ENCODE measurements around the gene HDGFL2.

The HDGFL2 gene

GRCh38 chr19:4431808-4432674 is 40.1 kb upstream of the HDGFL2 start:
- peak; percentile 68 for FAIRE-seq
- no peak for DNase-seq (ENCODE audit: insufficient read length, low spot score)
- TF ChIP-seq PAX5 (IDR thresholded peaks at IDR 0.05; ENCODE audit: insufficient read depth, low read length, severe bottlenecking) = no peak
- no peak for TF ChIP-seq POLR2AphosphoS5 (IDR thresholded peaks at IDR 0.05; ENCODE audit: low read depth, low read length)
- TF ChIP-seq POU2F2 (IDR thresholded peaks at IDR 0.05; ENCODE audit: low read depth, low read length) = no peak

- DNase-seq (ENCODE audit: insufficient read length, low spot score) (no peak), FAIRE-seq (no peak)
- no peak for TF ChIP-seq POLR2AphosphoS5 (IDR thresholded peaks at IDR 0.05; ENCODE audit: low read depth, low read length)
Observed at GRCh38 chr19:4432918-4433506, 39.1 kb upstream of the HDGFL2 start.

GRCh38 chr19:4434391-4434790 is 37.7 kb upstream of the HDGFL2 start:
- DNase-seq (ENCODE audit: insufficient read length, low spot score) = no peak
- TF ChIP-seq TAF1 (IDR thresholded peaks at IDR 0.05; ENCODE audit: low read depth, low read length) (no peak), POLR2AphosphoS5 (IDR thresholded peaks at IDR 0.05; ENCODE audit: low read depth, low read length) (no peak), SPI1 (IDR thresholded peaks at IDR 0.05; ENCODE audit: low read depth, low read length) (no peak), POLR2A (IDR thresholded peaks at IDR 0.05; ENCODE audit: low read depth, low read length) (no peak), PAX5 (IDR thresholded peaks at IDR 0.05; ENCODE audit: insufficient read depth, low read length, severe bottlenecking) (no peak), POU2F2 (IDR thresholded peaks at IDR 0.05; ENCODE audit: low read depth, low read length) (no peak)
- FAIRE-seq = no peak

GRCh38 chr19:4436231-4436630 is 35.9 kb upstream of the HDGFL2 start:
- TF ChIP-seq POLR2AphosphoS5 (IDR thresholded peaks at IDR 0.05; ENCODE audit: low read depth, low read length) (no peak), PAX5 (IDR thresholded peaks at IDR 0.05; ENCODE audit: insufficient read depth, low read length, severe bottlenecking) (no peak), SPI1 (IDR thresholded peaks at IDR 0.05; ENCODE audit: low read depth, low read length) (no peak)
- DNase-seq (ENCODE audit: insufficient read length, low spot score) (no peak), FAIRE-seq (no peak)

GRCh38 chr19:4437103-4437502 is 35.0 kb upstream of the HDGFL2 start:
- TF ChIP-seq POLR2AphosphoS5 (IDR thresholded peaks at IDR 0.05; ENCODE audit: low read depth, low read length) = peak; percentile 51; the same call in 1 of the 2 replicates
- TF ChIP-seq TAF1 (IDR thresholded peaks at IDR 0.05; ENCODE audit: low read depth, low read length) = no peak
- TF ChIP-seq PAX5 (IDR thresholded peaks at IDR 0.05; ENCODE audit: insufficient read depth, low read length, severe bottlenecking) = no peak
- TF ChIP-seq SPI1 (IDR thresholded peaks at IDR 0.05; ENCODE audit: low read depth, low read length) = no peak
- no peak for TF ChIP-seq POLR2A (IDR thresholded peaks at IDR 0.05; ENCODE audit: low read depth, low read length)
- no peak for FAIRE-seq
- no peak for DNase-seq (ENCODE audit: insufficient read length, low spot score)

GRCh38 chr19:4439243-4439642 is 32.9 kb upstream of the HDGFL2 start:
- DNase-seq (ENCODE audit: insufficient read length, low spot score) = no peak
- TF ChIP-seq POU2F2 (IDR thresholded peaks at IDR 0.05; ENCODE audit: low read depth, low read length) = no peak
- FAIRE-seq = no peak

GRCh38 chr19:4441994-4442818 is 29.9 kb upstream of the HDGFL2 start:
- no peak for DNase-seq (ENCODE audit: insufficient read length, low spot score)
- FAIRE-seq = peak; percentile 74
- no peak; the same call in 1 of the 2 replicates for TF ChIP-seq POLR2A (IDR thresholded peaks at IDR 0.05; ENCODE audit: low read depth, low read length)
- no peak for TF ChIP-seq PAX5 (IDR thresholded peaks at IDR 0.05; ENCODE audit: insufficient read depth, low read length, severe bottlenecking)
- 0 out of 2 replicates have a peak, but pooled peaks have one; percentile 12 for TF ChIP-seq SPI1 (IDR thresholded peaks at IDR 0.05; ENCODE audit: low read depth, low read length)
- no peak for TF ChIP-seq TAF1 (IDR thresholded peaks at IDR 0.05; ENCODE audit: low read depth, low read length)
- TF ChIP-seq POLR2AphosphoS5 (IDR thresholded peaks at IDR 0.05; ENCODE audit: low read depth, low read length) = no peak
- TF ChIP-seq POU2F2 (IDR thresholded peaks at IDR 0.05; ENCODE audit: low read depth, low read length) = no peak

GRCh38 chr19:4442819-4443146 is 29.3 kb upstream of the HDGFL2 start:
- no peak for FAIRE-seq
- no peak for DNase-seq (ENCODE audit: insufficient read length, low spot score)
- TF ChIP-seq TAF1 (IDR thresholded peaks at IDR 0.05; ENCODE audit: low read depth, low read length) (no peak), POU2F2 (IDR thresholded peaks at IDR 0.05; ENCODE audit: low read depth, low read length) (no peak), SPI1 (IDR thresholded peaks at IDR 0.05; ENCODE audit: low read depth, low read length) (no peak), POLR2AphosphoS5 (IDR thresholded peaks at IDR 0.05; ENCODE audit: low read depth, low read length) (no peak), POLR2A (IDR thresholded peaks at IDR 0.05; ENCODE audit: low read depth, low read length) (no peak), PAX5 (IDR thresholded peaks at IDR 0.05; ENCODE audit: insufficient read depth, low read length, severe bottlenecking) (no peak)

GRCh38 chr19:4443188-4443587 is 28.9 kb upstream of the HDGFL2 start:
- no peak for TF ChIP-seq PAX5 (IDR thresholded peaks at IDR 0.05; ENCODE audit: insufficient read depth, low read length, severe bottlenecking)
- no peak for TF ChIP-seq POLR2A (IDR thresholded peaks at IDR 0.05; ENCODE audit: low read depth, low read length)
- no peak for TF ChIP-seq POLR2AphosphoS5 (IDR thresholded peaks at IDR 0.05; ENCODE audit: low read depth, low read length)
- TF ChIP-seq SPI1 (IDR thresholded peaks at IDR 0.05; ENCODE audit: low read depth, low read length) = no peak
- FAIRE-seq = no peak

More at GRCh38 chr19:4443188-4443587, 28.9 kb upstream of the HDGFL2 start:
- DNase-seq (ENCODE audit: insufficient read length, low spot score) = no peak

Measured in GM12891 (cell line).